Testis (tissue), 3 donors: Measurements from ENCODE around the gene DIAPH2. TPM values are rescaled to one million over a fixed set of nuclear protein-coding genes. Genes with fewer than 3 reads are reported as not detected.
A peak's percentile ranks its signal among the peaks of the same experiment; 100 is the strongest.
"Not testable (repeated sequence)": the region's sequence is repeated elsewhere in the genome, so short reads cannot be mapped to it uniquely, and the experiment has no call there.

ENCODE experiments used
- DNase-seq: peaks from one replicate; pipeline ENCODE4 v3.0.0-alpha.2; 2019
- H3K27ac ChIP-seq, 2 donors: fragments of 200-600 bp; sonication (generic); one replicate each; pipeline ENCODE4 v1.5.1; 2019
- H3K27me3 ChIP-seq: fragments of 200-600 bp; sonication (generic); one replicate; pipeline ENCODE4 v1.5.1; 2019
- H3K36me3 ChIP-seq: fragments of 200-600 bp; sonication (generic); one replicate; pipeline ENCODE4 v1.5.1; 2017; ENCODE audit warnings: low read depth; ENCODE audit errors: missing control alignments
- H3K4me1 ChIP-seq: fragments of 200-600 bp; sonication (generic); one replicate; pipeline ENCODE4 v1.5.1; 2019
- H3K4me3 ChIP-seq, 2 donors: fragments of 200-600 bp; sonication (generic); one replicate each; pipeline ENCODE4 v1.5.1; 2017 to 2019
- H3K9me3 ChIP-seq: fragments of 200-600 bp; sonication (generic); one replicate; pipeline ENCODE4 v1.5.1; 2017
- CTCF ChIP-seq, 3 experiments: fragments of 450-650 bp in 2 of 3; fragments of 200-600 bp in 1 of 3; sonication (generic) in 1 of 3; IDR thresholded peaks; one replicate each; pipeline ENCODE4 v1.5.1; 2016 to 2019; ENCODE audit warnings: antibody characterized with exemption in 3 of 3, mild to moderate bottlenecking in 2 of 3, moderate library complexity in 1 of 3
- POLR2A ChIP-seq: fragments of 450-650 bp; IDR thresholded peaks from one replicate; pipeline ENCODE4 v1.6.1; 2017; ENCODE audit warnings: antibody characterized with exemption, mild to moderate bottlenecking, moderate library complexity
- WGBS, 2 donors: methylation state at CpG; one replicate each; pipeline ENCODE4 v1.1.5; 2018; 5-methylcytosine and 5-hydroxymethylcytosine counted together
- intact Hi-C: fragments of 100-400 bp; cut with DNase I; formaldehyde crosslinking; loops from one replicate; pipeline ENCODE4 v1.15.1; 2023; ENCODE audit warnings: low total_unique reads
- polyA plus RNA-seq: library from polyadenylated mRNA; stranded (reverse); fragments of 350-450 nt; fragmentation: Illumina TruSeq; extraction: RNeasy Lipid Tissue Mini Kit (QIAGEN cat#74804); gene quantifications from one replicate; pipeline ENCODE4 v1.2.3, GENCODE V29; 2014; ENCODE audit warnings: low read depth, low replicate concordance; ENCODE audit not compliant: insufficient read depth
- total RNA-seq, 2 donors: library from RNA; depleted of rRNA; stranded (reverse); fragments of >200 nt; gene quantifications; one replicate each; pipeline ENCODE4 v1.2.3, GENCODE V29; 2016

DIAPH2 gene
- total and polyA plus RNA-seq, 3 donors from 2014 or later, result 13.1 to 68.3 (median 67.4) TPM

- Histone ChIP-seq H3K27ac (peak overlapping the region in 1 of 2 donors; percentile 45), H3K4me3 (no peak overlapping the region), H3K9me3 (no peaks in the 10 kb centered on the region), H3K4me1 (no peaks in the 10 kb centered on the region), H3K36me3 (no peaks in the 10 kb centered on the region), H3K27me3 (no peaks in the 10 kb centered on the region)
- TF ChIP-seq POLR2A (no peak), CTCF (IDR thresholded peaks at IDR 0.05) (no peak)
- intact Hi-C loops, result no loop called here
- DNase-seq, result no peak
Measured at GRCh38 chrX:97401586-97402136, 717.0 kb downstream of the DIAPH2 start.

GRCh38 chrX:97402333-97402732, 717.7 kb downstream of the DIAPH2 start:
- intact Hi-C loops, result no loop called here
- no peaks in the 10 kb centered on the region for H3K4me1 ChIP-seq
- no peaks in the 10 kb centered on the region for H3K27me3 ChIP-seq
- H3K4me3 ChIP-seq, result no peak overlapping the region
- no peaks in the 10 kb centered on the region for H3K36me3 ChIP-seq
- H3K9me3 ChIP-seq, result no peaks in the 10 kb centered on the region
- peak overlapping the region in 1 of 2 donors; percentile 45 for H3K27ac ChIP-seq
- no peak for TF ChIP-seq CTCF (IDR thresholded peaks at IDR 0.05)
- TF ChIP-seq POLR2A, result no peak
- no peak for DNase-seq

- H3K4me1 ChIP-seq, result no peaks in the 10 kb centered on the region
- peak overlapping the region in 1 of 2 donors; percentile 45 for H3K27ac ChIP-seq
- no peaks in the 10 kb centered on the region for H3K36me3 ChIP-seq
- TF ChIP-seq POLR2A (no peak), CTCF (IDR thresholded peaks at IDR 0.05) (no peak)
- no peaks in the 10 kb centered on the region for H3K9me3 ChIP-seq
- no peak overlapping the region for H3K4me3 ChIP-seq
- no peaks in the 10 kb centered on the region for H3K27me3 ChIP-seq
- intact Hi-C loops, result no loop called here
- DNase-seq, result no peak
Measured at GRCh38 chrX:97402903-97403302, 718.3 kb downstream of the DIAPH2 start.

- intact Hi-C loops, result no loop called here
- no peak for DNase-seq
- no peaks in the 10 kb centered on the region for H3K9me3 ChIP-seq
- no peak overlapping the region for H3K27ac ChIP-seq
- TF ChIP-seq POLR2A (no peak), CTCF (IDR thresholded peaks at IDR 0.05) (no peak)
- H3K4me1 ChIP-seq, result no peaks in the 10 kb centered on the region
- no peak overlapping the region for H3K4me3 ChIP-seq
- no peaks in the 10 kb centered on the region for H3K27me3 ChIP-seq
- H3K36me3 ChIP-seq, result no peaks in the 10 kb centered on the region
- WGBS, 2 donors, result 73 to 90% methylated on average over 4 of the region's 4 CpGs
Measured at GRCh38 chrX:97405031-97405660, 720.5 kb downstream of the DIAPH2 start.

DNA sequence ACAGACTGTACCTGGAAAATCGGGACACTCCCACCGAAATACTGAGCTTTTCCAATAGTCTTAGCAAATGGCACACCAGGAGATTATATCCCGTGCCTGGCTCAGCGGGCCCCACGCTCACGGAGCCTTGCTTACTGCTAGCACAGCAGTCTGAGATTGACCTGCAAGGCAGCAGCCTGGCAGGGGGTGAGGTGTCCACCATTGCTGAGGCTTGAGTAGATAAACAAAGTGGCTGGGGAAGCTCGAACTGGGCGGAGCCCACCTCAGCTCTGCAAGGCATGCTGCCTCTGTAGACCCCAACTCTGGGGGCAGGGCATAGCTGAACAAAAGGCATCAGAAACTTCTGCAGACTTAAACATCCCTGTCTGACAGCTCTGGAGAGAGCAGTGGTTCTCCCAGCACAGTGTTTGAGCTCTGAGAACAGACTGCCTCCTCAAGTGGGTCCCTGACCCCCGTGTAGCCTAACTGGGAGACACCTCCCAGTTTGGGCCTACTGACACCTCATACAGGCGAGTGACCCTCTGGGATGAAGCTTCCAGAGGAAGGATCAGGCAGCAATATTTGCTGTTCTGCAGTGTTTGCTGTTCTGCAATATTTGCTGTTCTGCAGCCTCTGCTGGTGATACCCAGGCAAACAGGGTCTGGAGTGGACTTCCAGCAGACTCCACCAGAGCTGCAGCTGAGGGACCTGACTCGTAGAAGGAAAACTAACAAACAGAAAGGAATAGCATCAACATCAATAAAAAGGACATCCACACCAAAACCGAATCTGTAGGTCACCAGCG, 725.2 kb downstream of the DIAPH2 start:
- H3K9me3 ChIP-seq, DNase-seq, H3K4me3 ChIP-seq, H3K4me1 ChIP-seq, H3K27me3 ChIP-seq, H3K36me3 ChIP-seq, intact Hi-C loops, H3K27ac ChIP-seq: not testable (repeated sequence)
- WGBS, 2 donors, result 88 to 95% methylated on average over 6 to 13 of the region's 13 CpGs
